H1 (cell line): ENCODE measurements around the gene MAFG. TPM values are rescaled to one million over a fixed set of nuclear protein-coding genes. Genes with fewer than 3 reads are reported as not detected.

Experiments
- CTCF ChIA-PET: fragments of 300-600 bp; sonication (Branson Sonifier 250); formaldehyde crosslinking; loops from one replicate; lab custom pipeline; 2021; ENCODE audit not compliant: partially characterized antibody; lab: Charles Lee
- POLR2A ChIA-PET: fragments of 300-600 bp; sonication (Branson Sonifier 250); formaldehyde crosslinking; loops from one replicate; lab custom pipeline; 2021; ENCODE audit warnings: inconsistent platforms; ENCODE audit not compliant: partially characterized antibody; lab: Charles Lee
- DNase-seq, 2 experiments: peaks; one replicate each; pipeline versions ENCODE4 v3.0.0 to v3.0.0-alpha.2; 2010 to 2022; ENCODE audit warnings: low spot score in 2 of 2, low read depth in 1 of 2, mixed read lengths in 1 of 2
- FAIRE-seq: peaks from 2 replicates; lab custom pipeline; 2011; peaks lifted over from hg19 to GRCh38; lab: Jason Lieb, UNC
- H2AFZ ChIP-seq: 2 replicates; pipeline ENCODE4 v1.8.1; 2012; ENCODE audit warnings: low read length, inconsistent platforms
- H2AK5ac ChIP-seq: 2 replicates; pipeline ENCODE4 v1.6.1; 2013; ENCODE audit warnings: low read depth, low read length
- H2BK120ac ChIP-seq: replicated peaks from 2 replicates; pipeline ENCODE3; 2013; ENCODE audit warnings: low read depth, low read length, inconsistent platforms
- H2BK12ac ChIP-seq: 2 replicates; pipeline ENCODE4 v1.6.1; 2013; ENCODE audit warnings: low read depth, low read length
- H2BK15ac ChIP-seq: 2 replicates; pipeline ENCODE4 v1.6.1; 2013; ENCODE audit warnings: low read length
- H2BK20ac ChIP-seq: 2 replicates; pipeline ENCODE4 v1.6.1; 2013; ENCODE audit warnings: low read length
- H2BK5ac ChIP-seq: 2 replicates; pipeline ENCODE4 v1.6.1; 2013; ENCODE audit warnings: low read depth, low read length
- H3K14ac ChIP-seq: 2 replicates; pipeline ENCODE4 v1.6.1; 2013; ENCODE audit warnings: inconsistent platforms; ENCODE audit not compliant: insufficient read length
- H3K18ac ChIP-seq: 2 replicates; pipeline ENCODE4 v1.6.1; 2013; ENCODE audit warnings: low read length; ENCODE audit errors: extremely low read depth
- H3K23ac ChIP-seq: 2 replicates; pipeline ENCODE4 v1.6.1; 2013; ENCODE audit warnings: inconsistent platforms; ENCODE audit not compliant: insufficient read length
- H3K23me2 ChIP-seq: 2 replicates; pipeline ENCODE4 v1.6.1; 2013; ENCODE audit warnings: low read depth, low read length
- H3K27ac ChIP-seq: 2 replicates; pipeline ENCODE4 v1.6.1; 2011; ENCODE audit warnings: low read depth, low read length, inconsistent platforms
- H3K27me3 ChIP-seq, 4 experiments: replicated peaks in 1 of 4; 1 replicate in 1 of 4; 2 replicates in 3 of 4; pipeline versions ENCODE4 v1.6.1 to v1.8.1; 2011 to 2013; ENCODE audit warnings: low read length in 3 of 4, mild to moderate bottlenecking in 3 of 4, inconsistent platforms in 2 of 4, mixed read lengths in 2 of 4, moderate library complexity in 1 of 4; ENCODE audit not compliant: control insufficient read depth in 3 of 4, insufficient read depth in 3 of 4; ENCODE audit errors: extremely low read depth in 1 of 4
- H3K36me3 ChIP-seq, 4 experiments: 2 replicates each; pipeline versions ENCODE4 v1.6.1 to v1.8.1; 2011 to 2013; ENCODE audit warnings: mild to moderate bottlenecking in 4 of 4, low read length in 3 of 4, moderate library complexity in 2 of 4, control low read depth in 1 of 4, inconsistent platforms in 1 of 4; ENCODE audit not compliant: insufficient read depth in 4 of 4, control insufficient read depth in 2 of 4
- H3K4ac ChIP-seq: replicated peaks from 2 replicates; pipeline ENCODE3; 2013; ENCODE audit warnings: low read length, low read depth, mixed read lengths, inconsistent platforms; ENCODE audit not compliant: insufficient read length
- H3K4me1 ChIP-seq, 4 experiments: replicated peaks in 1 of 4; 1 replicate in 1 of 4; 2 replicates in 3 of 4; pipeline versions ENCODE4 v1.6.1 to v1.8.1; 2011 to 2013; ENCODE audit warnings: low read length in 3 of 4, inconsistent platforms in 2 of 4, mixed read lengths in 1 of 4; ENCODE audit not compliant: insufficient read depth in 4 of 4, control insufficient read depth in 3 of 4
- H3K4me2 ChIP-seq, 2 experiments: 2 replicates each; pipeline versions ENCODE4 v1.6.1 to v1.8.1; 2011 to 2013; ENCODE audit warnings: low read depth in 2 of 2, low read length in 2 of 2, control low read depth in 1 of 2, inconsistent platforms in 1 of 2, mild to moderate bottlenecking in 1 of 2; ENCODE audit not compliant: insufficient read depth in 1 of 2
- H3K4me3 ChIP-seq, 4 experiments: fragments of 200-600, 300-600 bp in 1 of 4; sonication (generic), shearing (Covaris generic), sonication (Bioruptor Twin) in 1 of 4; 2 replicates each; pipeline versions ENCODE4 v1.5.1 to v1.8.1; 2011 to 2016; ENCODE audit warnings: low read length in 4 of 4, low read depth in 3 of 4, control low read depth in 2 of 4, inconsistent platforms in 2 of 4, mild to moderate bottlenecking in 2 of 4, mixed read lengths in 1 of 4, moderate library complexity in 1 of 4; ENCODE audit not compliant: insufficient read depth in 2 of 4; ENCODE audit errors: extremely low read depth in 1 of 4
- H3K56ac ChIP-seq: replicated peaks from 2 replicates; pipeline ENCODE3; 2013; ENCODE audit warnings: low read depth, mild to moderate bottlenecking, mixed read lengths, low read length, inconsistent platforms; ENCODE audit not compliant: insufficient read length
- H3K79me1 ChIP-seq: 2 replicates; pipeline ENCODE4 v1.6.1; 2013; ENCODE audit warnings: low read depth, low read length, control low read depth
- H3K79me2 ChIP-seq, 2 experiments: 2 replicates each; pipeline versions ENCODE4 v1.6.1 to v1.8.1; 2012 to 2013; ENCODE audit warnings: low read length in 2 of 2, mild to moderate bottlenecking in 2 of 2, inconsistent platforms in 1 of 2; ENCODE audit not compliant: insufficient read depth in 2 of 2, control insufficient read depth in 1 of 2
- H3K9ac ChIP-seq, 4 experiments: replicated peaks in 1 of 4; 1 replicate in 1 of 4; 2 replicates in 3 of 4; pipeline versions ENCODE4 v1.6.1 to v1.8.1; 2011 to 2013; ENCODE audit warnings: low read depth in 3 of 4, low read length in 3 of 4, control low read depth in 2 of 4, mild to moderate bottlenecking in 2 of 4, moderate library complexity in 2 of 4, inconsistent platforms in 1 of 4; ENCODE audit errors: extremely low read depth in 1 of 4
- H3K9me3 ChIP-seq, 2 experiments: 2 replicates each; pipeline versions ENCODE4 v1.6.1 to v1.8.1; 2012 to 2013; ENCODE audit warnings: mild to moderate bottlenecking in 2 of 2, moderate library complexity in 2 of 2, control low read depth in 1 of 2, inconsistent platforms in 1 of 2, low read depth in 1 of 2, low read length in 1 of 2, mixed read lengths in 1 of 2; ENCODE audit not compliant: insufficient read depth in 2 of 2
- H4K20me1 ChIP-seq, 2 experiments: replicated peaks in 1 of 2; 2 replicates each; pipeline versions ENCODE3 to v1.8.1; 2011 to 2013; ENCODE audit warnings: inconsistent platforms in 2 of 2, low read length in 2 of 2, mild to moderate bottlenecking in 1 of 2; ENCODE audit not compliant: insufficient read depth in 2 of 2, control insufficient read depth in 1 of 2
- H4K5ac ChIP-seq: 2 replicates; pipeline ENCODE4 v1.6.1; 2013; ENCODE audit warnings: low read length, low read depth, mixed read lengths, inconsistent platforms; ENCODE audit not compliant: insufficient read length
- H4K8ac ChIP-seq: 2 replicates; pipeline ENCODE4 v1.8.0; 2013; ENCODE audit warnings: mild to moderate bottlenecking, moderate library complexity, low read length, inconsistent platforms; ENCODE audit not compliant: insufficient read depth; ENCODE audit errors: extremely low read depth
- H4K91ac ChIP-seq: replicated peaks from 2 replicates; pipeline ENCODE3; 2013; ENCODE audit warnings: low read length, mixed read lengths, inconsistent platforms; ENCODE audit not compliant: insufficient read length
- ASH2L ChIP-seq: fragments of 200-600, 300-600 bp; sonication (generic); IDR thresholded peaks from one replicate; pipeline ENCODE4 v1.7.1; 2017; ENCODE audit warnings: low read length
- CBX5 ChIP-seq: fragments of 300-800, 300-1000 bp; sonication (generic); IDR thresholded peaks from 2 replicates; pipeline ENCODE4 v1.7.1; 2016; ENCODE audit warnings: antibody characterized with exemption, low read length, low read depth
- CHD1 ChIP-seq: IDR thresholded peaks from 2 replicates; pipeline ENCODE4 v1.6.1; 2012; ENCODE audit warnings: low read depth, low read length, improper control_type of control experiment
- KDM5A ChIP-seq: fragments of 200-600 bp; IDR thresholded peaks from 2 replicates; pipeline ENCODE4 v1.7.1; 2012; ENCODE audit warnings: mild to moderate bottlenecking, low read length, inconsistent platforms, mixed read lengths
- PHF8 ChIP-seq: fragments of 200-600 bp; sonication (generic); conservative IDR thresholded peaks from 2 replicates; pipeline ENCODE4 v1.7.1; 2012; ENCODE audit warnings: low read depth, mild to moderate bottlenecking, inconsistent platforms, low read length, moderate library complexity
- RAD21 ChIP-seq, 2 experiments: IDR thresholded peaks in 1 of 2; conservative IDR thresholded peaks in 1 of 2; 2 replicates each; pipeline ENCODE4 v1.6.1; 2011; ENCODE audit warnings: low read depth in 2 of 2, low read length in 2 of 2, improper control_type of control experiment in 1 of 2, inconsistent platforms in 1 of 2, mild to moderate bottlenecking in 1 of 2, moderate library complexity in 1 of 2
- SAP30 ChIP-seq: fragments of 300-600 bp; sonication (generic); IDR thresholded peaks from 2 replicates; pipeline ENCODE4 v1.7.1; 2012; ENCODE audit warnings: low read length, moderate library complexity, mild to moderate bottlenecking, inconsistent platforms; ENCODE audit not compliant: insufficient read depth, insufficient replicate concordance
- WGBS, 2 experiments: shearing (Covaris generic) in 1 of 2; methylation state at CpG; one replicate each; pipeline versions ENCODE4 v1.1.6 to v1.1.7; 2013 to 2015; ENCODE audit warnings: low lambda C conversion rate in 2 of 2, mixed read lengths in 2 of 2, inconsistent platforms in 1 of 2, low coverage in 1 of 2, missing lambda C conversion rate in 1 of 2; ENCODE audit not compliant: insufficient replicate concordance in 2 of 2, insufficient coverage in 1 of 2, insufficient read length in 1 of 2; ENCODE audit errors: extremely low coverage in 1 of 2, missing lambda C conversion rate in 1 of 2; 5-methylcytosine and 5-hydroxymethylcytosine counted together
- polyA plus RNA-seq, 7 experiments: library from polyadenylated mRNA; depleted of rRNA in 3 of 7; stranded (reverse) in 5 of 7; unstranded in 2 of 7; fragments of >200 nt in 5 of 7; fragments of 200-250 nt in 2 of 7; gene quantifications; 1 replicate in 5 of 7; 2 replicates in 1 of 7; 4 replicates in 1 of 7; pipeline versions ENCODE4 v1.2.1 to v1.2.3, GENCODE V29; 2011 to 2013; ENCODE audit warnings: missing spikeins in 2 of 7, mixed read lengths in 2 of 7
- total RNA-seq: library from RNA; stranded (reverse); fragmentation: NEBNext Ultra II Directional; extraction: Animal tissue kit (Norgen Biotek cat#: 25700); gene quantifications from 2 replicates; pipeline ENCODE4 v1.2.1, GENCODE V29; 2021

The MAFG gene
- total and polyA plus RNA-seq, 2 of the 8 experiments (the other 6 are each of a cell fraction or from before 2014, with no cell fraction given): 25.5 to 26.9 TPM

- Histone ChIP-seq H4K5ac (no peak overlapping the region), H4K91ac (no peak overlapping the region), H3K23ac (no peak overlapping the region), H3K9ac (no peak overlapping the region), H3K4ac (no peak overlapping the region), H3K4me3 (no peak overlapping the region), H3K79me1 (peaks cover 7% of the 10 kb centered on the region), H3K27ac (no peak overlapping the region), H3K36me3 (peaks cover 3 to 29% (median 17%) of the 10 kb centered on the region in 4 experiments; a peak in 7 of 8 replicates), H2BK20ac (no peak overlapping the region), H3K56ac (no peak overlapping the region), H2BK12ac (no peak overlapping the region), H3K18ac (no peak overlapping the region), H3K79me2 (peaks cover 5 to 12% of the 10 kb centered on the region in 2 experiments), H3K4me1 (peaks cover 0 to 1% (median under 1%) of the 10 kb centered on the region in 4 experiments; a peak in 3 of 7 replicates), H2BK5ac (no peak overlapping the region), H3K14ac (no peak overlapping the region), H4K8ac (no peak overlapping the region), H2AFZ (no peak overlapping the region), H3K23me2 (peaks cover 5% of the 10 kb centered on the region; the same call in 1 of the 2 replicates), H2BK120ac (no peak overlapping the region), H3K4me2 (no peak overlapping the region), H2BK15ac (no peak overlapping the region), H2AK5ac (no peak overlapping the region), H4K20me1 (peaks cover 0 to 14% of the 10 kb centered on the region in 2 experiments), H3K27me3 (no peaks in the 10 kb centered on the region), H3K9me3 (no peaks in the 10 kb centered on the region)
- FAIRE-seq: no peak
- CTCF ChIA-PET: no interaction called here
- POLR2A ChIA-PET: interaction anchor here (0.6 kb wide), 1 partner anchor 40 kb away, joined by 3 read pairs; no protein-coding TSS in a partner anchor
- TF ChIP-seq SAP30 (no peak), ASH2L (no peak), KDM5A (no peak), CBX5 (no peak), RAD21 (IDR thresholded peaks at IDR 0.05 in 1 of 2, conservative IDR thresholded peaks at IDR 0.05 in 1 of 2; ENCODE audit: low read depth in 2 of 2, low read length in 2 of 2) (no peak), CHD1 (no peak), PHF8 (no peak)
- WGBS, 2 experiments: 95% methylated on average over 11 of the region's 11 CpGs; no CpG with 5 or more reads in 1 of the 2 experiments
- no peak for DNase-seq
These were observed 32.1 kb downstream of the MAFG start for GRCh38 chr17:81895400-81895799.
